Measurements from ENCODE around the gene B3GNT8. TPM values are rescaled to one million over a fixed set of nuclear protein-coding genes. Genes with fewer than 3 reads are reported as not detected.

The B3GNT8 gene
- polyA plus RNA-seq, 2 donors = 42.9 to 68.8 TPM

DNA sequence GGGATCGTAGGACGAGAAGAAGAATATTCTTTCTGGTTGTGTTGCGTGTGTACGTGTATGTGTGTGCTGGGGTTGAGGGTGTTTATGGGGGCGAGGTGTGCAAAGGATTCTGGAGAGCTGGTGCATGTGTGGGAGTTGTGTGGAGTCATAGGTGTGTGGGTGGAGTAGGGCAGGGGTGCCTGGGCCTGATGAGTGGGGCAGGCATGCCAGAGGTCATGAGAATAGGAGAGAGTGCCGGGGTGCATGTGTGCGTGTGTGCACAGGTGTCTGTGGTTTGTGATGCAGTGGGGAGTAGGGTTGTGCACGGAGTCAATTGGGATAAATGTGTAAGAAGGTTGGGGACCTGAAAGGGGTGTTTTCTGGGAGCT, 50.2 kb downstream of the B3GNT8 start:
- Histone ChIP-seq H3K36me3 (ENCODE audit: control insufficient read depth in 2 of 2, insufficient read depth in 2 of 2, low read length in 1 of 2) (peaks cover 0 to 3% of the 10 kb centered on the region in 2 donors), H3K27me3 (ENCODE audit: control insufficient read depth in 1 of 2, insufficient read depth in 2 of 2, low read length in 2 of 2) (no peaks in the 10 kb centered on the region), H3K4me1 (ENCODE audit: control insufficient read depth in 2 of 2, insufficient read depth in 2 of 2, low read length in 1 of 2) (peaks cover 0 to 4% of the 10 kb centered on the region in 2 donors), H3K27ac (ENCODE audit: low read depth in 2 of 2, low read length in 1 of 2) (peak overlapping the region; percentile 63 to 76), H3K4me3 (ENCODE audit: low read depth in 1 of 2, low read length in 2 of 2) (peak overlapping the region; percentile 64 to 71), H3K9me3 (ENCODE audit: control insufficient read depth in 2 of 2, insufficient read depth in 1 of 2, low read depth in 1 of 2, low read length in 1 of 2) (no peaks in the 10 kb centered on the region)
- 52 to 55% methylated on average over 8 of the region's 8 CpGs for WGBS, 2 donors

DNA sequence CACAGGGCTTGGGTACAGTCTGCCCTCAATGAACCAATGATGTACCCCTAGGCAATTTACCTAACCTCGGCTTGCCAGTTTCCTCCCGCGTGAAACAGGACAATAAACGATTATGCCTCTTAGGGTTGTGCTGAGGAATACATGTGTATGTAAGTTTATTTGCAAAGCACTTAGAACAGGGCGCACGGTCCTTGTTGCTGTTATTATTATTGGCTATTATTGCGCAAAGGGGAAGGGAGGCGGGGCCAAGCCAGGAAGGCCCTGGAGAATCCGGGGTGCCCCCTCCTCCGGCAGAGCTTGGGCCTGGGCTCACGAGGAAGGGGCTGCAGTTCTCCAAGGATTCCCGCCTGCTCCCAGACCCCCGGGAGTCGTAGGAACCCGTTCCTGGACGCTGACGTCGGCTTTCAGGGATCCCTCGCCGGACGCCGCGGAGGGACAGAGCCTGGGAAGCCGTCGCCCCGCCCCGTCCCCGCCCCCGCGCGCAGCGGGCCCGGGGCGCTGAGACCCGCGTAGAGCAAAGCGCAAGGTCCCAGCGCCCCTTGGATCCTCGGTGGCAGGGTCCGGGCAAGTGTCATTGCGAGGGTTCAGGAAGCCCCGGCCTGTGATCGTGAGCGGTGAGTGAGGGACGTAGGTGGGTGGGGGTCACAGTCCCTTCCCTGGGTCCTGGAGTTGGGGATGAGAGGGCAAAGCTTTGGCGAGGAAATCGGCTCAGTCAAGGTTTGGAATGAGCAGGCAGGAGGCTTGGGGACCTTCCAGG, 50.8 kb downstream of the B3GNT8 start, which contains the start of gene TMEM91:
Gene TMEM91 (plus strand): TSS at position 293 of the 757 bp plus-strand sequence. CDS start 1,777 bp downstream, outside the sequence.
- Histone ChIP-seq H3K4me1 (ENCODE audit: control insufficient read depth in 2 of 2, insufficient read depth in 2 of 2, low read length in 1 of 2) (peaks cover 0 to 4% of the 10 kb centered on the region in 2 donors), H3K27ac (ENCODE audit: low read depth in 2 of 2, low read length in 1 of 2) (peak within 1 kb of the TSS; percentile 63 to 76), H3K9me3 (ENCODE audit: control insufficient read depth in 2 of 2, insufficient read depth in 1 of 2, low read depth in 1 of 2, low read length in 1 of 2) (no peaks in the 10 kb centered on the region), H3K27me3 (ENCODE audit: control insufficient read depth in 1 of 2, insufficient read depth in 2 of 2, low read length in 2 of 2) (no peaks in the 10 kb centered on the region), H3K36me3 (ENCODE audit: control insufficient read depth in 2 of 2, insufficient read depth in 2 of 2, low read length in 1 of 2) (peaks cover 0 to 3% of the 10 kb centered on the region in 2 donors), H3K4me3 (ENCODE audit: low read depth in 1 of 2, low read length in 2 of 2) (peak within 1 kb of the TSS; percentile 64 to 71)
- WGBS, 2 donors = 3 to 5% methylated on average over 45 to 47 of the region's 47 CpGs

Other genes starting within 250 kb of the B3GNT8 start
- 10 to 100 TPM in 1 of 2 donors, 1 to 10 TPM in 1; 8.7 to 10.5 TPM for gene CYP2S1, start 234.2 kb downstream of the B3GNT8 start, polyA plus RNA-seq
- gene AXL, start 208.2 kb downstream of the B3GNT8 start, polyA plus RNA-seq = 1 to 10 TPM; 1.9 to 4.1 TPM
- gene HNRNPUL1, start 163.0 kb downstream of the B3GNT8 start, polyA plus RNA-seq = 10 to 100 TPM; 64.9 to 73.4 TPM
- 10 to 100 TPM; 12.2 to 14.0 TPM for gene CCDC97, start 117.2 kb downstream of the B3GNT8 start, polyA plus RNA-seq
- gene TGFB1, start 73.5 kb downstream of the B3GNT8 start, polyA plus RNA-seq = 10 to 100 TPM; 16.2 to 77.1 TPM
- gene B9D2, start 63.2 kb downstream of the B3GNT8 start, polyA plus RNA-seq = 1 to 10 TPM; 3.1 to 6.0 TPM
- 10 to 100 TPM; 13.8 to 17.3 TPM for gene TMEM91, start 50.8 kb downstream of the B3GNT8 start, polyA plus RNA-seq
- gene EXOSC5, start 30.0 kb downstream of the B3GNT8 start, polyA plus RNA-seq = 10 to 100 TPM; 26.3 to 31.9 TPM
- gene BCKDHA, start 29.6 kb downstream of the B3GNT8 start, polyA plus RNA-seq = 10 to 100 TPM; 37.0 to 61.8 TPM
- gene DMAC2, start 12.5 kb upstream of the B3GNT8 start, polyA plus RNA-seq = 10 to 100 TPM; 22.6 to 38.9 TPM
- not detected for gene ERICH4, start 15.8 kb upstream of the B3GNT8 start, polyA plus RNA-seq
- under 1 TPM; 0.24 to 0.66 TPM for gene CEACAM21, start 148.8 kb upstream of the B3GNT8 start, polyA plus RNA-seq
- under 1 TPM; 0.47 to 0.58 TPM for gene CEACAM4, start 199.7 kb upstream of the B3GNT8 start, polyA plus RNA-seq